ENCODE measurements around the gene MKKS. TPM values are rescaled to one million over a fixed set of nuclear protein-coding genes. Genes with fewer than 3 reads are reported as not detected.

The MKKS gene
- total RNA-seq, 1 experiment from 2014 or later: 20.9 TPM

GRCh38 chr20:10449270-10449669 is 15.2 kb upstream of the MKKS start:
- no peaks in the 10 kb centered on the region for H3K9me3 Mint-ChIP-seq
- no peak for TF ChIP-seq JAZF1 (CRISPR knock-in tag; IDR thresholded peaks at IDR 0.05)
- no peak for TF ChIP-seq CREB1 (CRISPR knock-in tag; IDR thresholded peaks at IDR 0.05)
- TF ChIP-seq, protein P1, sequence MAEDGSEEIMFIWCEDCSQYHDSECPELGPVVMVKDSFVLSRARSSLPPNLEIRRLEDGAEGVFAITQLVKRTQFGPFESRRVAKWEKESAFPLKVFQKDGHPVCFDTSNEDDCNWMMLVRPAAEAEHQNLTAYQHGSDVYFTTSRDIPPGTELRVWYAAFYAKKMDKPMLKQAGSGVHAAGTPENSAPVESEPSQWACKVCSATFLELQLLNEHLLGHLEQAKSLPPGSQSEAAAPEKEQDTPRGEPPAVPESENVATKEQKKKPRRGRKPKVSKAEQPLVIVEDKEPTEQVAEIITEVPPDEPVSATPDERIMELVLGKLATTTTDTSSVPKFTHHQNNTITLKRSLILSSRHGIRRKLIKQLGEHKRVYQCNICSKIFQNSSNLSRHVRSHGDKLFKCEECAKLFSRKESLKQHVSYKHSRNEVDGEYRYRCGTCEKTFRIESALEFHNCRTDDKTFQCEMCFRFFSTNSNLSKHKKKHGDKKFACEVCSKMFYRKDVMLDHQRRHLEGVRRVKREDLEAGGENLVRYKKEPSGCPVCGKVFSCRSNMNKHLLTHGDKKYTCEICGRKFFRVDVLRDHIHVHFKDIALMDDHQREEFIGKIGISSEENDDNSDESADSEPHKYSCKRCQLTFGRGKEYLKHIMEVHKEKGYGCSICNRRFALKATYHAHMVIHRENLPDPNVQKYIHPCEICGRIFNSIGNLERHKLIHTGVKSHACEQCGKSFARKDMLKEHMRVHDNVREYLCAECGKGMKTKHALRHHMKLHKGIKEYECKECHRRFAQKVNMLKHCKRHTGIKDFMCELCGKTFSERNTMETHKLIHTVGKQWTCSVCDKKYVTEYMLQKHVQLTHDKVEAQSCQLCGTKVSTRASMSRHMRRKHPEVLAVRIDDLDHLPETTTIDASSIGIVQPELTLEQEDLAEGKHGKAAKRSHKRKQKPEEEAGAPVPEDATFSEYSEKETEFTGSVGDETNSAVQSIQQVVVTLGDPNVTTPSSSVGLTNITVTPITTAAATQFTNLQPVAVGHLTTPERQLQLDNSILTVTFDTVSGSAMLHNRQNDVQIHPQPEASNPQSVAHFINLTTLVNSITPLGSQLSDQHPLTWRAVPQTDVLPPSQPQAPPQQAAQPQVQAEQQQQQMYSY (CRISPR knock-in tag; IDR thresholded peaks at IDR 0.05): no peak
- no peak for TF ChIP-seq ERG (CRISPR knock-in tag; IDR thresholded peaks at IDR 0.05)
- TF ChIP-seq, protein P2, sequence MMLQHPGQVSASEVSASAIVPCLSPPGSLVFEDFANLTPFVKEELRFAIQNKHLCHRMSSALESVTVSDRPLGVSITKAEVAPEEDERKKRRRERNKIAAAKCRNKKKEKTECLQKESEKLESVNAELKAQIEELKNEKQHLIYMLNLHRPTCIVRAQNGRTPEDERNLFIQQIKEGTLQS (CRISPR knock-in tag; conservative IDR thresholded peaks at IDR 0.05): no peak
- TF ChIP-seq NR3C1 (CRISPR knock-in tag; conservative IDR thresholded peaks at IDR 0.05; ENCODE audit: low read depth): no peak
- H3K4me3 Mint-ChIP-seq: no peak overlapping the region
- ATAC-seq (no peak), DNase-seq (ENCODE audit: low spot score) (no peak)
- H3K36me3 Mint-ChIP-seq: no peaks in the 10 kb centered on the region
- no peaks in the 10 kb centered on the region for H3K27me3 Mint-ChIP-seq (ENCODE audit: low read depth)
- POLR2A ChIA-PET: no interaction called here
- no peak overlapping the region for H3K27ac Mint-ChIP-seq
- CTCF ChIA-PET: no interaction called here
- H3K4me1 Mint-ChIP-seq: peaks cover 30% of the 10 kb centered on the region

DNA sequence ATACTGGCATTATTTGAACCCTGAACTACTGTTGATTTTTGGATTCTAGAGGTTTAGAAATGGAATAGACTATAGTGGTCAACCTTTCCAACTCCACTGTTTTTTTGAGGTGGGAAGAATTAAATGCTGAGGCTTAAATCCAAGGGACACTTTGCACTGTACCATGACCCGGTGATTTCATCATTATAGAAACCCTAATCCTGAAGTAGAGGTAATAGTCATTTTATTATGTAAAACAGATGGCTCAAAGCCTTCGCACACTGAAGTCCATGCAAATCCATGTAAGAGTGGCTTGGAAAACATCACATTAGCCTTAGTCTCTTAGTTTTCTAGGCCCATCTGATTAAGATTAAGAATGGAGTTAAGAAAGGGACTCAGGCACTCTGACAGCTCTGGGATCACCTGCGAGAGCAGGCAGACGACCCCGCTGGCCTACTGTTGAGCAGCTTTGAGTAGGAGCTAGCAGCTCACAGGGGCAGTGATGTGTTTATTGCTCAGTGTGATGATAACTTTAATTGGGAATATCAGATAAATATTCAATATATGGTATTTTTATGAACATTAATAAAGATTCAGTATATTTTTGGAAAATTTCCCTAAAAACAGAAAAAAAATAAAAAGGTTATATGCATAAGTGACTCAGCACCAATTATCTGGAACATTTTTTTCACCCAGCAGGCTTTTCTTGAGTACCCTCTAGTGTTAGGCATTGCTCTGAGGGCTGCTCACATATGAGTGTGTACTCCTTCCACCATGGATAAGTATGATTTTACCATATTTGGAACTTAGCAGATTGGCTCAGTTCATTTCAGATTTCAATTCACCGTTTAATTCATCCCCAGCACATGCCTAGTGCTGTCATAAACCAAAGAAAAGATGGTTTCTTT is 14.5 kb upstream of the MKKS start:
- Mint-ChIP-seq H3K4me3 (no peak overlapping the region), H3K36me3 (no peaks in the 10 kb centered on the region), H3K27me3 (ENCODE audit: low read depth) (no peaks in the 10 kb centered on the region), H3K9me3 (no peaks in the 10 kb centered on the region), H3K27ac (peak overlapping the region; percentile 78), H3K4me1 (peaks cover 23% of the 10 kb centered on the region)
- no peak for TF ChIP-seq ERG (CRISPR knock-in tag; IDR thresholded peaks at IDR 0.05)
- no peak for TF ChIP-seq ZNF423 (CRISPR knock-in tag; IDR thresholded peaks at IDR 0.05)
- ATAC-seq: peak; percentile 66; the same call in 1 of the 2 replicates
- DNase-seq (ENCODE audit: low spot score): no peak
- POLR2A ChIA-PET: no interaction called here
- CTCF ChIA-PET: interaction anchor here (0.7 to 1.0 kb wide), 3 partner anchors 26 to 179 kb away, joined by 3 read pairs; no protein-coding TSS in a partner anchor

- H3K9me3 Mint-ChIP-seq: no peaks in the 10 kb centered on the region
- CTCF ChIA-PET: no interaction called here
- no peak for DNase-seq (ENCODE audit: low spot score)
- no peak for ATAC-seq
- peaks cover 22% of the 10 kb centered on the region for H3K4me1 Mint-ChIP-seq
- POLR2A ChIA-PET: no interaction called here
- no peaks in the 10 kb centered on the region for H3K27me3 Mint-ChIP-seq (ENCODE audit: low read depth)
- H3K27ac Mint-ChIP-seq: peak overlapping the region; percentile 12; the same call in 1 of the 2 replicates
- no peaks in the 10 kb centered on the region for H3K36me3 Mint-ChIP-seq
- no peak overlapping the region for H3K4me3 Mint-ChIP-seq
- TF ChIP-seq ZNF121 (CRISPR knock-in tag; IDR thresholded peaks at IDR 0.05): no peak
- TF ChIP-seq GRHL2 (CRISPR knock-in tag; IDR thresholded peaks at IDR 0.05; ENCODE audit: insufficient replicate concordance, severe bottlenecking): no peak
- no peak for TF ChIP-seq GABPB1 (CRISPR knock-in tag; IDR thresholded peaks at IDR 0.05)
- no peak for TF ChIP-seq ZNF671 (CRISPR knock-in tag; IDR thresholded peaks at IDR 0.05)
- TF ChIP-seq NR2C2 (CRISPR knock-in tag; IDR thresholded peaks at IDR 0.05): no peak
- TF ChIP-seq AR (CRISPR knock-in tag; IDR thresholded peaks at IDR 0.05): no peak
- no peak for TF ChIP-seq CBFB (CRISPR knock-in tag; IDR thresholded peaks at IDR 0.05; ENCODE audit: low read depth)
- TF ChIP-seq, protein P3, sequence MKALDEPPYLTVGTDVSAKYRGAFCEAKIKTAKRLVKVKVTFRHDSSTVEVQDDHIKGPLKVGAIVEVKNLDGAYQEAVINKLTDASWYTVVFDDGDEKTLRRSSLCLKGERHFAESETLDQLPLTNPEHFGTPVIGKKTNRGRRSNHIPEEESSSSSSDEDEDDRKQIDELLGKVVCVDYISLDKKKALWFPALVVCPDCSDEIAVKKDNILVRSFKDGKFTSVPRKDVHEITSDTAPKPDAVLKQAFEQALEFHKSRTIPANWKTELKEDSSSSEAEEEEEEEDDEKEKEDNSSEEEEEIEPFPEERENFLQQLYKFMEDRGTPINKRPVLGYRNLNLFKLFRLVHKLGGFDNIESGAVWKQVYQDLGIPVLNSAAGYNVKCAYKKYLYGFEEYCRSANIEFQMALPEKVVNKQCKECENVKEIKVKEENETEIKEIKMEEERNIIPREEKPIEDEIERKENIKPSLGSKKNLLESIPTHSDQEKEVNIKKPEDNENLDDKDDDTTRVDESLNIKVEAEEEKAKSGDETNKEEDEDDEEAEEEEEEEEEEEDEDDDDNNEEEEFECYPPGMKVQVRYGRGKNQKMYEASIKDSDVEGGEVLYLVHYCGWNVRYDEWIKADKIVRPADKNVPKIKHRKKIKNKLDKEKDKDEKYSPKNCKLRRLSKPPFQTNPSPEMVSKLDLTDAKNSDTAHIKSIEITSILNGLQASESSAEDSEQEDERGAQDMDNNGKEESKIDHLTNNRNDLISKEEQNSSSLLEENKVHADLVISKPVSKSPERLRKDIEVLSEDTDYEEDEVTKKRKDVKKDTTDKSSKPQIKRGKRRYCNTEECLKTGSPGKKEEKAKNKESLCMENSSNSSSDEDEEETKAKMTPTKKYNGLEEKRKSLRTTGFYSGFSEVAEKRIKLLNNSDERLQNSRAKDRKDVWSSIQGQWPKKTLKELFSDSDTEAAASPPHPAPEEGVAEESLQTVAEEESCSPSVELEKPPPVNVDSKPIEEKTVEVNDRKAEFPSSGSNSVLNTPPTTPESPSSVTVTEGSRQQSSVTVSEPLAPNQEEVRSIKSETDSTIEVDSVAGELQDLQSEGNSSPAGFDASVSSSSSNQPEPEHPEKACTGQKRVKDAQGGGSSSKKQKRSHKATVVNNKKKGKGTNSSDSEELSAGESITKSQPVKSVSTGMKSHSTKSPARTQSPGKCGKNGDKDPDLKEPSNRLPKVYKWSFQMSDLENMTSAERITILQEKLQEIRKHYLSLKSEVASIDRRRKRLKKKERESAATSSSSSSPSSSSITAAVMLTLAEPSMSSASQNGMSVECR (CRISPR knock-in tag; IDR thresholded peaks at IDR 0.05; ENCODE audit: borderline replicate concordance): no peak
- TF ChIP-seq ATF1 (CRISPR knock-in tag; IDR thresholded peaks at IDR 0.05): no peak
- TF ChIP-seq RELA (CRISPR knock-in tag; IDR thresholded peaks at IDR 0.05; ENCODE audit: borderline replicate concordance): no peak
Measured at GRCh38 chr20:10447028-10447427, 13.0 kb upstream of the MKKS start.

Measured in WTC11 (cell line).